ENCODE results near the gene NDUFAB1. TPM values are rescaled to one million over a fixed set of nuclear protein-coding genes. Genes with fewer than 3 reads are reported as not detected.
A peak's percentile ranks its signal among the peaks of the same experiment; 100 is the strongest.

Gene NDUFAB1
- total and polyA plus RNA-seq, 2 of the 13 experiments (the other 11 are each of a cell fraction or from before 2014, with no cell fraction given): 221 to 601 TPM

- TF ChIP-seq ZMYM4 (CRISPR knock-in tag; IDR thresholded peaks at IDR 0.05) (peak; percentile 95), SUZ12 (IDR thresholded peaks at IDR 0.05; ENCODE audit: low read depth, low read length) (no peak), RNF219 (CRISPR knock-in tag; IDR thresholded peaks at IDR 0.05) (no peak; the same call in 1 of the 2 replicates), ZZZ3 (CRISPR knock-in tag; IDR thresholded peaks at IDR 0.05; ENCODE audit: borderline replicate concordance) (peak; percentile 96), ZNF850 (CRISPR knock-in tag; conservative IDR thresholded peaks at IDR 0.05) (0 out of 2 replicates have a peak, but pooled peaks have one; percentile 68), PHF5A (CRISPR knock-in tag; IDR thresholded peaks at IDR 0.05; ENCODE audit: low read depth, unreplicated experiment) (peak; percentile 97), ZNF512 (CRISPR knock-in tag; IDR thresholded peaks at IDR 0.05) (no peak), ZNF468 (CRISPR knock-in tag; IDR thresholded peaks at IDR 0.05) (peak; percentile 95; the same call in 1 of the 2 replicates), BRF2 (CRISPR knock-in tag; IDR thresholded peaks at IDR 0.05) (peak; percentile 98), DPF2 (CRISPR knock-in tag; IDR thresholded peaks at IDR 0.05; ENCODE audit: borderline replicate concordance, low read depth) (no peak), NFRKB (IDR thresholded peaks at IDR 0.05) (peak; percentile 66), MTA3 (CRISPR knock-in tag; IDR thresholded peaks at IDR 0.05) (no peak), MAFF (IDR thresholded peaks at IDR 0.05; ENCODE audit: low read depth, low read length) (peak; percentile 44; the same call in 1 of the 2 replicates), MBNL3 (CRISPR knock-in tag; conservative IDR thresholded peaks at IDR 0.05) (no peak), ZFX (CRISPR knock-in tag; IDR thresholded peaks at IDR 0.05; ENCODE audit: low read depth) (peak; percentile 98), DMAP1 (CRISPR knock-in tag; IDR thresholded peaks at IDR 0.05) (peak; percentile 99), FOXJ3 (CRISPR knock-in tag; IDR thresholded peaks at IDR 0.05; ENCODE audit: borderline replicate concordance) (peak; percentile 84; the same call in 1 of the 2 replicates), ZNF101 (CRISPR knock-in tag; IDR thresholded peaks at IDR 0.05; ENCODE audit: borderline replicate concordance, low read depth) (peak; percentile 64; the same call in 1 of the 2 replicates), TMF1 (CRISPR knock-in tag; IDR thresholded peaks at IDR 0.05; ENCODE audit: low read depth) (peak; percentile 93), EED (CRISPR knock-in tag; IDR thresholded peaks at IDR 0.05) (peak; percentile 80), CEBPG (CRISPR knock-in tag; IDR thresholded peaks at IDR 0.05) (peak; percentile 45), ZNF343 (CRISPR knock-in tag; IDR thresholded peaks at IDR 0.05) (peak; percentile 50; the same call in 1 of the 2 replicates), CCDC6 (CRISPR knock-in tag; IDR thresholded peaks at IDR 0.05) (peak; percentile 98; the same call in 1 of the 2 replicates), ARHGAP35 (CRISPR knock-in tag; IDR thresholded peaks at IDR 0.05; ENCODE audit: borderline replicate concordance) (peak; percentile 85), MAFG (CRISPR knock-in tag; IDR thresholded peaks at IDR 0.05) (no peak), ZNF430 (CRISPR knock-in tag; IDR thresholded peaks at IDR 0.05) (no peak), ZNF484 (CRISPR knock-in tag; IDR thresholded peaks at IDR 0.05; ENCODE audit: borderline replicate concordance, low read depth) (peak; percentile 56)
These were observed 45.0 kb upstream of the NDUFAB1 start, which contains the start of the genes DCTN5 and PALB2 (continued) for GRCh38 chr16:23640931-23641765.

Data from HepG2 (cell line).